ENCODE measurements around the gene TMX2. TPM values are rescaled to one million over a fixed set of nuclear protein-coding genes. Genes with fewer than 3 reads are reported as not detected.

TMX2 gene
- total RNA-seq, 4 donors from 2014 or later, result 12.3 to 86.7 (median 49.0) TPM

- peaks cover 0 to 9% (median 1%) of the 10 kb centered on the region in 4 donors for H3K36me3 ChIP-seq
Measured at GRCh38 chr11:57667117-57667735, 45.2 kb upstream of the TMX2 start.

GRCh38 chr11:57667736-57668433 is 44.5 kb upstream of the TMX2 start, which contains the start of gene ZDHHC5:
Gene ZDHHC5, plus strand, starts transcription at chr11:57668114. Its CDS starts 4,977 bp downstream, at chr11:57673091.
- Histone ChIP-seq H3K27me3 (no peaks in the 10 kb centered on the region), H3K36me3 (peaks cover 0 to 12% (median 5%) of the 10 kb centered on the region in 4 donors), H3K9me3 (no peaks in the 10 kb centered on the region), H3K4me1 (peaks cover 11 to 25% (median 22%) of the 10 kb centered on the region in 4 donors), H3K27ac (peak within 1 kb of the TSS; percentile 94 to 99 (median 98)), H3K4me3 (peak within 1 kb of the TSS; percentile 67 to 96 (median 83))
- 1% methylated on average over 61 of the region's 96 CpGs; no CpG with 5 or more reads in 1 of the 2 donors for WGBS, 2 donors (ENCODE audit: low coverage in 1 of 2)
- TF ChIP-seq CTCF (IDR thresholded peaks at IDR 0.05), result peak in 4 of 5 experiments; percentile 28 to 63 (median 48)
- no peak for TF ChIP-seq EP300 (IDR thresholded peaks at IDR 0.05; ENCODE audit: low read depth)
- peak; percentile 87 for TF ChIP-seq POLR2A (IDR thresholded peaks at IDR 0.05)
- peak; percentile 31 to 90 (median 89) for TF ChIP-seq POLR2AphosphoS5 (IDR thresholded peaks at IDR 0.05)
- in situ Hi-C loops (cut with MboI; ENCODE audit: low pct_ligation_motif_present in 1 of 4, low pct_unique_long_range_greater_than_20kb in 1 of 4, low sequenced_read_pairs in 3 of 4) (no loop called here), intact Hi-C loops (cut with DNase I; ENCODE audit: low total_unique reads) (loop anchor here (10.0 kb wide), 1 partner anchor 343 kb away; the partner anchor contains the start of gene TNKS1BP1)
- DNase-seq, result peak; percentile 99

More at GRCh38 chr11:57667117-57667735, 45.2 kb upstream of the TMX2 start:
- in situ Hi-C loops (cut with MboI; ENCODE audit: low pct_ligation_motif_present in 1 of 4, low pct_unique_long_range_greater_than_20kb in 1 of 4, low sequenced_read_pairs in 3 of 4), result no loop called here
- no peaks in the 10 kb centered on the region for H3K27me3 ChIP-seq
- H3K4me1 ChIP-seq, result peaks cover 11 to 25% (median 22%) of the 10 kb centered on the region in 4 donors
- H3K9me3 ChIP-seq, result no peaks in the 10 kb centered on the region
- H3K27ac ChIP-seq, result peak overlapping the region; percentile 94 to 99 (median 98)
- DNase-seq, result peak; percentile 96
- peak overlapping the region; percentile 50 to 96 (median 71) for H3K4me3 ChIP-seq
- intact Hi-C loops (cut with DNase I; ENCODE audit: low total_unique reads), result loop anchor here (10.0 kb wide), 1 partner anchor 342 kb away; the partner anchor contains the start of gene TNKS1BP1
- TF ChIP-seq EP300 (IDR thresholded peaks at IDR 0.05; ENCODE audit: low read depth) (no peak), POLR2A (IDR thresholded peaks at IDR 0.05) (peak; percentile 35), POLR2AphosphoS5 (IDR thresholded peaks at IDR 0.05) (peak in 2 of 3 donors; percentile 19 to 43)
- WGBS, 2 donors (ENCODE audit: low coverage in 1 of 2), result 0 to 2% methylated on average over 14 to 29 of the region's 29 CpGs

GRCh38 chr11:57668434-57668782 is 44.0 kb upstream of the TMX2 start:
- Histone ChIP-seq H3K4me1 (peaks cover 11 to 25% (median 22%) of the 10 kb centered on the region in 4 donors), H3K27ac (peak overlapping the region; percentile 94 to 99 (median 98)), H3K4me3 (peak overlapping the region; percentile 67 to 96 (median 83)), H3K9me3 (no peaks in the 10 kb centered on the region), H3K27me3 (no peaks in the 10 kb centered on the region), H3K36me3 (peaks cover 0 to 17% (median 6%) of the 10 kb centered on the region in 4 donors)
- peak; percentile 40 for DNase-seq
- no peak for TF ChIP-seq POLR2A (IDR thresholded peaks at IDR 0.05)
- TF ChIP-seq EP300 (IDR thresholded peaks at IDR 0.05; ENCODE audit: low read depth), result no peak
- no peak for TF ChIP-seq CTCF (IDR thresholded peaks at IDR 0.05)
- TF ChIP-seq POLR2AphosphoS5 (IDR thresholded peaks at IDR 0.05), result no peak
- intact Hi-C loops (cut with DNase I; ENCODE audit: low total_unique reads), result loop anchor here (10.0 kb wide), 1 partner anchor 344 kb away; the partner anchor contains the start of gene TNKS1BP1
- WGBS, 2 donors (ENCODE audit: low coverage in 1 of 2), result 0 to 1% methylated on average over 14 to 28 of the region's 31 CpGs
- in situ Hi-C loops (cut with MboI; ENCODE audit: low pct_ligation_motif_present in 1 of 4, low pct_unique_long_range_greater_than_20kb in 1 of 4, low sequenced_read_pairs in 3 of 4), result no loop called here

- H3K4me3 ChIP-seq, result no peak overlapping the region
- H3K36me3 ChIP-seq, result peaks cover 0 to 28% (median 12%) of the 10 kb centered on the region in 4 donors
- no peaks in the 10 kb centered on the region for H3K27me3 ChIP-seq
- TF ChIP-seq POLR2AphosphoS5 (IDR thresholded peaks at IDR 0.05) (no peak), POLR2A (IDR thresholded peaks at IDR 0.05) (no peak), EP300 (IDR thresholded peaks at IDR 0.05; ENCODE audit: low read depth) (no peak), CTCF (IDR thresholded peaks at IDR 0.05) (no peak)
- H3K9me3 ChIP-seq, result no peaks in the 10 kb centered on the region
- H3K27ac ChIP-seq, result no peak overlapping the region
- in situ Hi-C loops (cut with MboI; ENCODE audit: low pct_ligation_motif_present in 1 of 4, low pct_unique_long_range_greater_than_20kb in 1 of 4, low sequenced_read_pairs in 3 of 4), result no loop called here
- intact Hi-C loops (cut with DNase I; ENCODE audit: low total_unique reads), result no loop called here
- no peak for DNase-seq
- peaks cover 6 to 43% (median 10%) of the 10 kb centered on the region in 4 donors for H3K4me1 ChIP-seq
Measured at GRCh38 chr11:57674251-57674650, 38.1 kb upstream of the TMX2 start.
